ENCODE data around the gene ASTN2. TPM values are rescaled to one million over a fixed set of nuclear protein-coding genes. Genes with fewer than 3 reads are reported as not detected.

The ASTN2 gene
- total and polyA plus RNA-seq, 7 experiments from 2014 or later: 2.2 to 5.3 (median 4.0) TPM

GRCh38 chr9:116791326-116791725, 623.5 kb downstream of the ASTN2 start:
- Mint-ChIP-seq H3K27ac (no peak overlapping the region), H3K27me3 (peaks cover 0 to 23% (median 6%) of the 10 kb centered on the region in 5 donors), H3K4me1 (no peaks in the 10 kb centered on the region), H3K36me3 (no peaks in the 10 kb centered on the region), H3K4me3 (no peak overlapping the region), H3K9me3 (peaks cover 0 to 2% (median 0%) of the 10 kb centered on the region in 11 donors)
- ChIA-PET CTCF (no interaction called here), POLR2A (no interaction called here)
- Histone ChIP-seq H3K27ac (ENCODE audit: low read depth, low read length) (no peak overlapping the region), H3K27me3 (ENCODE audit: control insufficient read depth in 2 of 2, insufficient read depth in 2 of 2, low read length in 2 of 2) (peaks cover 0 to 4% of the 10 kb centered on the region in 2 donors), H3K4me3 (ENCODE audit: low read length) (no peak overlapping the region), H3K4me1 (ENCODE audit: control insufficient read depth in 2 of 2, insufficient read depth in 2 of 2, low read length in 2 of 2) (no peaks in the 10 kb centered on the region), H3K36me3 (ENCODE audit: control insufficient read depth in 2 of 3, insufficient read depth in 3 of 3, low read length in 3 of 3) (no peaks in the 10 kb centered on the region), H3K9me3 (ENCODE audit: control insufficient read depth in 2 of 3, low read length in 3 of 3) (no peaks in the 10 kb centered on the region)
- ATAC-seq (no peak), DNase-seq (no peak)
- intact Hi-C loops (cut with micrococcal nuclease): no loop called here

- H3K9me3 Mint-ChIP-seq: peaks cover 0 to 4% (median 0%) of the 10 kb centered on the region in 11 donors
- H3K27ac Mint-ChIP-seq: no peak overlapping the region
- Histone ChIP-seq H3K27me3 (ENCODE audit: control insufficient read depth in 2 of 2, insufficient read depth in 2 of 2, low read length in 2 of 2) (peaks cover 0 to 4% of the 10 kb centered on the region in 2 donors), H3K4me3 (ENCODE audit: low read length) (no peak overlapping the region), H3K4me1 (ENCODE audit: control insufficient read depth in 2 of 2, insufficient read depth in 2 of 2, low read length in 2 of 2) (no peaks in the 10 kb centered on the region), H3K36me3 (ENCODE audit: control insufficient read depth in 2 of 3, insufficient read depth in 3 of 3, low read length in 3 of 3) (no peaks in the 10 kb centered on the region), H3K27ac (ENCODE audit: low read depth, low read length) (no peak overlapping the region), H3K9me3 (ENCODE audit: control insufficient read depth in 2 of 3, low read length in 3 of 3) (no peaks in the 10 kb centered on the region)
- no peaks in the 10 kb centered on the region for H3K4me1 Mint-ChIP-seq
- H3K4me3 Mint-ChIP-seq: no peak overlapping the region
- intact Hi-C loops (cut with micrococcal nuclease): no loop called here
- DNase-seq (no peak), ATAC-seq (no peak)
- peaks cover 0 to 27% (median 18%) of the 10 kb centered on the region in 5 donors for H3K27me3 Mint-ChIP-seq
- no peaks in the 10 kb centered on the region for H3K36me3 Mint-ChIP-seq
- ChIA-PET POLR2A (no interaction called here), CTCF (no interaction called here)
Observed at GRCh38 chr9:116789081-116789480, 625.8 kb downstream of the ASTN2 start.

- H3K4me3 Mint-ChIP-seq: no peak overlapping the region
- DNase-seq (no peak), ATAC-seq (no peak)
- H3K27me3 ChIP-seq (ENCODE audit: control insufficient read depth in 2 of 2, insufficient read depth in 2 of 2, low read length in 2 of 2): no peaks in the 10 kb centered on the region
- no peaks in the 10 kb centered on the region for H3K4me1 Mint-ChIP-seq
- no peaks in the 10 kb centered on the region for H3K9me3 ChIP-seq (ENCODE audit: control insufficient read depth in 2 of 3, low read length in 3 of 3)
- H3K36me3 ChIP-seq (ENCODE audit: control insufficient read depth in 2 of 3, insufficient read depth in 3 of 3, low read length in 3 of 3): no peaks in the 10 kb centered on the region
- peaks cover 0 to 35% (median 24%) of the 10 kb centered on the region in 5 donors for H3K27me3 Mint-ChIP-seq
- no peak overlapping the region for H3K27ac Mint-ChIP-seq
- intact Hi-C loops (cut with micrococcal nuclease): no loop called here
- H3K36me3 Mint-ChIP-seq: no peaks in the 10 kb centered on the region
- ChIA-PET POLR2A (no interaction called here), CTCF (no interaction called here)
- peaks cover 0 to 4% (median 0%) of the 10 kb centered on the region in 11 donors for H3K9me3 Mint-ChIP-seq
- H3K27ac ChIP-seq (ENCODE audit: low read depth, low read length): no peak overlapping the region
- no peak overlapping the region for H3K4me3 ChIP-seq (ENCODE audit: low read length)
- no peaks in the 10 kb centered on the region for H3K4me1 ChIP-seq (ENCODE audit: control insufficient read depth in 2 of 2, insufficient read depth in 2 of 2, low read length in 2 of 2)
Observed at GRCh38 chr9:116786737-116787136, 628.1 kb downstream of the ASTN2 start.

GRCh38 chr9:116777116-116777515, 637.7 kb downstream of the ASTN2 start:
- Histone ChIP-seq H3K4me1 (ENCODE audit: control insufficient read depth in 2 of 2, insufficient read depth in 2 of 2, low read length in 2 of 2) (no peaks in the 10 kb centered on the region), H3K36me3 (ENCODE audit: control insufficient read depth in 2 of 3, insufficient read depth in 3 of 3, low read length in 3 of 3) (no peaks in the 10 kb centered on the region), H3K27ac (ENCODE audit: low read depth, low read length) (no peak overlapping the region), H3K27me3 (ENCODE audit: control insufficient read depth in 2 of 2, insufficient read depth in 2 of 2, low read length in 2 of 2) (no peaks in the 10 kb centered on the region), H3K9me3 (ENCODE audit: control insufficient read depth in 2 of 3, low read length in 3 of 3) (no peaks in the 10 kb centered on the region), H3K4me3 (ENCODE audit: low read length) (no peak overlapping the region)
- ChIA-PET CTCF (no interaction called here), POLR2A (no interaction called here)
- intact Hi-C loops (cut with micrococcal nuclease): no loop called here
- ATAC-seq (no peak), DNase-seq (no peak)
- H3K4me3 Mint-ChIP-seq: no peak overlapping the region
- H3K27ac Mint-ChIP-seq: no peak overlapping the region
- H3K36me3 Mint-ChIP-seq: peaks cover 0 to 6% (median 0%) of the 10 kb centered on the region in 5 donors
- H3K27me3 Mint-ChIP-seq: peaks cover 0 to 25% (median 16%) of the 10 kb centered on the region in 5 donors
- H3K4me1 Mint-ChIP-seq: no peaks in the 10 kb centered on the region
- peaks cover 2 to 22% (median 8%) of the 10 kb centered on the region in 11 donors for H3K9me3 Mint-ChIP-seq

GRCh38 chr9:116774421-116775180, 640.3 kb downstream of the ASTN2 start:
- no peak for DNase-seq
- Mint-ChIP-seq H3K9me3 (peaks cover 2 to 18% (median 4%) of the 10 kb centered on the region in 11 donors), H3K4me1 (no peaks in the 10 kb centered on the region), H3K27me3 (peaks cover 0 to 21% (median 14%) of the 10 kb centered on the region in 5 donors), H3K4me3 (no peak overlapping the region), H3K27ac (no peak overlapping the region), H3K36me3 (peaks cover 0 to 3% (median 0%) of the 10 kb centered on the region in 5 donors)
- Histone ChIP-seq H3K9me3 (ENCODE audit: control insufficient read depth in 2 of 3, low read length in 3 of 3) (no peaks in the 10 kb centered on the region), H3K4me3 (ENCODE audit: low read length) (no peak overlapping the region), H3K27me3 (ENCODE audit: control insufficient read depth in 2 of 2, insufficient read depth in 2 of 2, low read length in 2 of 2) (no peaks in the 10 kb centered on the region), H3K4me1 (ENCODE audit: control insufficient read depth in 2 of 2, insufficient read depth in 2 of 2, low read length in 2 of 2) (no peaks in the 10 kb centered on the region), H3K36me3 (ENCODE audit: control insufficient read depth in 2 of 3, insufficient read depth in 3 of 3, low read length in 3 of 3) (no peaks in the 10 kb centered on the region), H3K27ac (ENCODE audit: low read depth, low read length) (no peak overlapping the region)
- POLR2A ChIA-PET: no interaction called here
- CTCF ChIA-PET: no interaction called here
- no peak for ATAC-seq
- intact Hi-C loops (cut with micrococcal nuclease): no loop called here

- Mint-ChIP-seq H3K9me3 (peaks cover 0 to 1% (median 0%) of the 10 kb centered on the region in 11 donors), H3K36me3 (no peaks in the 10 kb centered on the region), H3K27ac (no peak overlapping the region), H3K4me3 (no peak overlapping the region), H3K4me1 (no peaks in the 10 kb centered on the region), H3K27me3 (peaks cover 0 to under 1% (median 0%) of the 10 kb centered on the region in 5 donors)
- H3K4me3 ChIP-seq (ENCODE audit: low read length): no peak overlapping the region
- intact Hi-C loops (cut with micrococcal nuclease): no loop called here
- no peaks in the 10 kb centered on the region for H3K36me3 ChIP-seq (ENCODE audit: control insufficient read depth in 2 of 3, insufficient read depth in 3 of 3, low read length in 3 of 3)
- ChIA-PET POLR2A (no interaction called here), CTCF (no interaction called here)
- no peaks in the 10 kb centered on the region for H3K4me1 ChIP-seq (ENCODE audit: control insufficient read depth in 2 of 2, insufficient read depth in 2 of 2, low read length in 2 of 2)
- ATAC-seq (no peak), DNase-seq (no peak)
- H3K27ac ChIP-seq (ENCODE audit: low read depth, low read length): no peak overlapping the region
- no peaks in the 10 kb centered on the region for H3K9me3 ChIP-seq (ENCODE audit: control insufficient read depth in 2 of 3, low read length in 3 of 3)
- H3K27me3 ChIP-seq (ENCODE audit: control insufficient read depth in 2 of 2, insufficient read depth in 2 of 2, low read length in 2 of 2): no peaks in the 10 kb centered on the region
Observed at GRCh38 chr9:116767219-116767618, 647.6 kb downstream of the ASTN2 start.

GRCh38 chr9:116765011-116765410, 649.8 kb downstream of the ASTN2 start:
- Mint-ChIP-seq H3K9me3 (no peaks in the 10 kb centered on the region), H3K27me3 (no peaks in the 10 kb centered on the region), H3K4me3 (no peak overlapping the region), H3K4me1 (no peaks in the 10 kb centered on the region), H3K36me3 (no peaks in the 10 kb centered on the region), H3K27ac (no peak overlapping the region)
- Histone ChIP-seq H3K4me1 (ENCODE audit: control insufficient read depth in 2 of 2, insufficient read depth in 2 of 2, low read length in 2 of 2) (no peaks in the 10 kb centered on the region), H3K36me3 (ENCODE audit: control insufficient read depth in 2 of 3, insufficient read depth in 3 of 3, low read length in 3 of 3) (no peaks in the 10 kb centered on the region), H3K4me3 (ENCODE audit: low read length) (no peak overlapping the region), H3K27me3 (ENCODE audit: control insufficient read depth in 2 of 2, insufficient read depth in 2 of 2, low read length in 2 of 2) (no peaks in the 10 kb centered on the region), H3K9me3 (ENCODE audit: control insufficient read depth in 2 of 3, low read length in 3 of 3) (no peaks in the 10 kb centered on the region), H3K27ac (ENCODE audit: low read depth, low read length) (no peak overlapping the region)
- POLR2A ChIA-PET: no interaction called here
- ATAC-seq (no peak), DNase-seq (no peak)
- intact Hi-C loops (cut with micrococcal nuclease): no loop called here
- CTCF ChIA-PET: no interaction called here
